Activated CD8-positive, alpha-beta T cell treated with anti-CD3 and anti-CD28 coated beads for 36 hours (primary cell): Measurements from ENCODE around the gene PHC2. TPM values are rescaled to one million over a fixed set of nuclear protein-coding genes. Genes with fewer than 3 reads are reported as not detected.

Source experiments
- ATAC-seq: fragments of 200-7000 bp; cut with Tn5 transposase; one replicate; pipeline ENCODE4 v1.10.0; 2021; ENCODE audit warnings: mild to moderate bottlenecking, moderate library complexity
- CTCF ChIA-PET: fragments of 350-600 bp; sonication (Branson Sonifier 250); formaldehyde crosslinking; loops from one replicate; lab custom pipeline; 2021; ENCODE audit warnings: antibody characterized with exemption; lab: Charles Lee
- POLR2A ChIA-PET: fragments of 350-600 bp; sonication (Branson Sonifier 250); formaldehyde crosslinking; loops from one replicate; lab custom pipeline; 2021; ENCODE audit warnings: antibody characterized with exemption; lab: Charles Lee
- DNase-seq: peaks from one replicate; pipeline ENCODE4 v3.0.0-alpha.2; 2020
- H3K27ac Mint-ChIP-seq: one replicate; pipeline ENCODE4 v1.8.0; 2021; ENCODE audit warnings: mild to moderate bottlenecking, mixed read lengths
- H3K27me3 Mint-ChIP-seq: one replicate; pipeline ENCODE4 v1.8.0; 2021; ENCODE audit warnings: mixed read lengths
- H3K36me3 Mint-ChIP-seq: one replicate; pipeline ENCODE4 v1.8.0; 2021; ENCODE audit warnings: low read depth, mixed read lengths
- H3K4me1 Mint-ChIP-seq: one replicate; pipeline ENCODE4 v1.8.0; 2021; ENCODE audit warnings: low read depth, mixed read lengths
- H3K4me3 Mint-ChIP-seq: one replicate; pipeline ENCODE4 v1.8.0; 2021; ENCODE audit warnings: mild to moderate bottlenecking, moderate library complexity, mixed read lengths
- H3K9me3 Mint-ChIP-seq: one replicate; pipeline ENCODE4 v1.8.0; 2021; ENCODE audit warnings: mixed read lengths
- intact Hi-C: fragments of 100-400 bp; cut with micrococcal nuclease; formaldehyde crosslinking; loops from one replicate; pipeline ENCODE4 v1.10.0; 2022
- total RNA-seq, 2 experiments: library from RNA; stranded (reverse); gene quantifications; one replicate each; pipeline ENCODE4 v1.2.3, GENCODE V29; 2021
- TF ChIP-seq, protein P1 (sequence below): fragments of 200-600 bp; IDR thresholded peaks from one replicate; pipeline ENCODE4 v1.8.0; 2022; ENCODE audit warnings: antibody characterized with exemption, mild to moderate bottlenecking

Gene PHC2
- total RNA-seq, 2 experiments from 2014 or later = 26.0 to 28.0 TPM

GRCh38 chr1:33322870-33323585, 107.9 kb downstream of the PHC2 start:
- ChIA-PET CTCF (interaction anchor here (1.1 to 1.9 kb wide), 2 partner anchors 25 to 27 kb away, joined by 3 to 6 read pairs; no protein-coding TSS in a partner anchor), POLR2A (no interaction called here)
- no peaks in the 10 kb centered on the region for H3K27me3 Mint-ChIP-seq
- no peaks in the 10 kb centered on the region for H3K9me3 Mint-ChIP-seq
- intact Hi-C loops = no loop called here
- no peak for ATAC-seq
- H3K27ac Mint-ChIP-seq = no peak overlapping the region
- no peaks in the 10 kb centered on the region for H3K4me1 Mint-ChIP-seq
- peaks cover 16% of the 10 kb centered on the region for H3K36me3 Mint-ChIP-seq
- TF ChIP-seq, protein P1, sequence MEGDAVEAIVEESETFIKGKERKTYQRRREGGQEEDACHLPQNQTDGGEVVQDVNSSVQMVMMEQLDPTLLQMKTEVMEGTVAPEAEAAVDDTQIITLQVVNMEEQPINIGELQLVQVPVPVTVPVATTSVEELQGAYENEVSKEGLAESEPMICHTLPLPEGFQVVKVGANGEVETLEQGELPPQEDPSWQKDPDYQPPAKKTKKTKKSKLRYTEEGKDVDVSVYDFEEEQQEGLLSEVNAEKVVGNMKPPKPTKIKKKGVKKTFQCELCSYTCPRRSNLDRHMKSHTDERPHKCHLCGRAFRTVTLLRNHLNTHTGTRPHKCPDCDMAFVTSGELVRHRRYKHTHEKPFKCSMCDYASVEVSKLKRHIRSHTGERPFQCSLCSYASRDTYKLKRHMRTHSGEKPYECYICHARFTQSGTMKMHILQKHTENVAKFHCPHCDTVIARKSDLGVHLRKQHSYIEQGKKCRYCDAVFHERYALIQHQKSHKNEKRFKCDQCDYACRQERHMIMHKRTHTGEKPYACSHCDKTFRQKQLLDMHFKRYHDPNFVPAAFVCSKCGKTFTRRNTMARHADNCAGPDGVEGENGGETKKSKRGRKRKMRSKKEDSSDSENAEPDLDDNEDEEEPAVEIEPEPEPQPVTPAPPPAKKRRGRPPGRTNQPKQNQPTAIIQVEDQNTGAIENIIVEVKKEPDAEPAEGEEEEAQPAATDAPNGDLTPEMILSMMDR = no peak
- no peak for DNase-seq
- no peak overlapping the region for H3K4me3 Mint-ChIP-seq

DNA sequence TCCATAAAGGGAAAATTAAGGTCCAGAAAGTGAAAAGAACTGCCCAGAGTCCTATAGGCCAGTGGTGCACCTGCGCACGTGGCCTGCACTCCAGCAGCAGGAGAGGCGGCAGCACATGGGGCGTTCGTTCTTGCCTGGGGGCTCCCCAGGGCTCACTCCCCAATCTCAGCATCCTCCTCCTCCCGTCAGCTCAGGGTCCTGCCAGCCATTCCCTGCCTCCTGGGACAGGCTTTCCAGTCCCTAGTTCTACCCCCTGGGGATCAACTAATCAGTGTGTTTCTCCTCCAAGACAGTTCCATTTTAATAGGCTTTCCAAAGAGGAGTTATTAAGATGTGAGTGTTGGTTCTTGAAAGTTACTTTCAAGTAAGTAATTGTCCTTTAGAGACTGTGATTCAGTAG, 108.8 kb downstream of the PHC2 start:
- ATAC-seq (no peak), DNase-seq (no peak)
- intact Hi-C loops = no loop called here
- H3K36me3 Mint-ChIP-seq = peaks cover 16% of the 10 kb centered on the region
- no peak overlapping the region for H3K4me3 Mint-ChIP-seq
- H3K27me3 Mint-ChIP-seq = no peaks in the 10 kb centered on the region
- TF ChIP-seq, protein P1 = no peak
- H3K4me1 Mint-ChIP-seq = no peaks in the 10 kb centered on the region
- no peaks in the 10 kb centered on the region for H3K9me3 Mint-ChIP-seq
- H3K27ac Mint-ChIP-seq = no peak overlapping the region
- ChIA-PET POLR2A (no interaction called here), CTCF (interaction anchor here (1.1 kb wide), 1 partner anchor 24 kb away, joined by 3 read pairs; no protein-coding TSS in a partner anchor)

GRCh38 chr1:33321178-33321577, 109.7 kb downstream of the PHC2 start:
- H3K27me3 Mint-ChIP-seq = no peaks in the 10 kb centered on the region

GRCh38 chr1:33320619-33321165, 110.2 kb downstream of the PHC2 start, which contains the start of gene A3GALT2:
A3GALT2 (minus strand) TSS chr1:33321098; CDS start chr1:33321098, 0 bp downstream.
- Mint-ChIP-seq H3K27me3 (no peaks in the 10 kb centered on the region), H3K4me3 (no peak within 1 kb of the TSS), H3K4me1 (peaks cover 1% of the 10 kb centered on the region), H3K36me3 (peaks cover 11% of the 10 kb centered on the region), H3K9me3 (no peaks in the 10 kb centered on the region), H3K27ac (no peak within 1 kb of the TSS)
- TF ChIP-seq, protein P1 = no peak
- ChIA-PET POLR2A (no interaction called here), CTCF (interaction anchor here (1.0 to 2.2 kb wide), 2 partner anchors 17 to 25 kb away, joined by 3 to 8 read pairs; no protein-coding TSS in a partner anchor)
- intact Hi-C loops = no loop called here
- ATAC-seq = no peak
- DNase-seq = no peak

More at GRCh38 chr1:33321178-33321577, 109.7 kb downstream of the PHC2 start:
- no peak for DNase-seq
- H3K27ac Mint-ChIP-seq = no peak overlapping the region
- no peak overlapping the region for H3K4me3 Mint-ChIP-seq
- peaks cover 16% of the 10 kb centered on the region for H3K36me3 Mint-ChIP-seq
- POLR2A ChIA-PET = interaction anchor here (0.6 kb wide), 1 partner anchor 160 kb away, joined by 3 read pairs; no protein-coding TSS in a partner anchor
- H3K4me1 Mint-ChIP-seq = no peaks in the 10 kb centered on the region
- ATAC-seq = no peak
- H3K9me3 Mint-ChIP-seq = no peaks in the 10 kb centered on the region
- TF ChIP-seq, protein P1 = no peak
- intact Hi-C loops = no loop called here
- CTCF ChIA-PET = interaction anchor here (1.0 to 2.2 kb wide), 2 partner anchors 18 to 26 kb away, joined by 3 to 8 read pairs; no protein-coding TSS in a partner anchor
